Effector memory CD8-positive, alpha-beta T cell (primary cell): Measurements from ENCODE around the gene MSMO1.
A peak's percentile ranks its signal among the peaks of the same experiment; 100 is the strongest.
"Not testable (repeated sequence)": the region's sequence is repeated elsewhere in the genome, so short reads cannot be mapped to it uniquely, and the experiment has no call there.

Experiments used
- ATAC-seq: fragments of 150-1000 bp; cut with Tn5 transposase; replicated peaks from 2 replicates; pipeline ENCODE4 v1.10.0; 2021; ENCODE audit warnings: mild to moderate bottlenecking, moderate library complexity
- DNase-seq, 3 experiments: peaks; one replicate each; pipeline ENCODE4 v3.0.0; 2021
- H3K27ac Mint-ChIP-seq, 2 donors: one replicate each; pipeline ENCODE4 v1.8.0; 2022; ENCODE audit warnings: mild to moderate bottlenecking in 2 of 2, mixed read lengths in 2 of 2, moderate library complexity in 2 of 2
- H3K27me3 Mint-ChIP-seq, 2 donors: one replicate each; pipeline ENCODE4 v1.8.0; 2022; ENCODE audit warnings: mixed read lengths in 2 of 2
- H3K36me3 Mint-ChIP-seq: one replicate; pipeline ENCODE4 v1.8.0; 2022; ENCODE audit warnings: mild to moderate bottlenecking, moderate library complexity, mixed read lengths; ENCODE audit not compliant: insufficient read depth
- H3K4me1 Mint-ChIP-seq, 2 donors: one replicate each; pipeline ENCODE4 v1.8.0; 2022; ENCODE audit warnings: low read depth in 2 of 2, mixed read lengths in 2 of 2
- H3K4me3 Mint-ChIP-seq, 2 donors: one replicate each; pipeline ENCODE4 v1.8.0; 2022; ENCODE audit warnings: mild to moderate bottlenecking in 2 of 2, mixed read lengths in 2 of 2, moderate library complexity in 2 of 2
- H3K9me3 Mint-ChIP-seq, 2 donors: one replicate each; pipeline ENCODE4 v1.8.0; 2022; ENCODE audit warnings: mixed read lengths in 2 of 2

Gene MSMO1

GRCh38 chr4:165330071-165330470 is 2.6 kb downstream of the MSMO1 start:
- no peak overlapping the region for H3K4me3 Mint-ChIP-seq
- H3K36me3 Mint-ChIP-seq: peaks cover 11% of the 10 kb centered on the region
- DNase-seq: no peak
- H3K9me3 Mint-ChIP-seq: no peaks in the 10 kb centered on the region
- no peaks in the 10 kb centered on the region for H3K27me3 Mint-ChIP-seq
- no peak overlapping the region for H3K27ac Mint-ChIP-seq
- H3K4me1 Mint-ChIP-seq: peaks cover 29 to 33% of the 10 kb centered on the region in 2 donors
- no peak for ATAC-seq

- H3K27ac Mint-ChIP-seq: peak overlapping the region in 1 of 2 donors; percentile 5
- H3K4me3 Mint-ChIP-seq: no peak overlapping the region
These were observed 3.2 kb downstream of the MSMO1 start for GRCh38 chr4:165330666-165331065.

GRCh38 chr4:165331359-165331758 is 3.9 kb downstream of the MSMO1 start:
- H3K36me3 Mint-ChIP-seq: peaks cover 11% of the 10 kb centered on the region
- no peaks in the 10 kb centered on the region for H3K27me3 Mint-ChIP-seq
- H3K9me3 Mint-ChIP-seq: no peaks in the 10 kb centered on the region
- H3K4me3 Mint-ChIP-seq: no peak overlapping the region
- H3K4me1 Mint-ChIP-seq: peaks cover 21 to 32% of the 10 kb centered on the region in 2 donors
- ATAC-seq (no peak), DNase-seq (no peak)
- H3K27ac Mint-ChIP-seq: peak overlapping the region in 1 of 2 donors; percentile 5

More at GRCh38 chr4:165330666-165331065, 3.2 kb downstream of the MSMO1 start:
- ATAC-seq: no peak
- no peak for DNase-seq
- H3K27me3 Mint-ChIP-seq: no peaks in the 10 kb centered on the region
- H3K36me3 Mint-ChIP-seq: peaks cover 11% of the 10 kb centered on the region
- no peaks in the 10 kb centered on the region for H3K9me3 Mint-ChIP-seq
- peaks cover 27 to 34% of the 10 kb centered on the region in 2 donors for H3K4me1 Mint-ChIP-seq

- no peaks in the 10 kb centered on the region for H3K9me3 Mint-ChIP-seq
- peaks cover 11% of the 10 kb centered on the region for H3K36me3 Mint-ChIP-seq
- H3K4me1 Mint-ChIP-seq: peaks cover 21 to 32% of the 10 kb centered on the region in 2 donors
- ATAC-seq (no peak), DNase-seq (no peak)
- H3K27ac Mint-ChIP-seq: peak overlapping the region in 1 of 2 donors; percentile 76
- H3K27me3 Mint-ChIP-seq: no peaks in the 10 kb centered on the region
- H3K4me3 Mint-ChIP-seq: no peak overlapping the region
These were observed 4.4 kb downstream of the MSMO1 start for GRCh38 chr4:165331823-165332222.

- no peak overlapping the region for H3K4me3 Mint-ChIP-seq
- H3K27ac Mint-ChIP-seq: peak overlapping the region; percentile 11 to 76
These were observed 5.0 kb downstream of the MSMO1 start for GRCh38 chr4:165332502-165332901.

GRCh38 chr4:165335163-165335703 is 7.8 kb downstream of the MSMO1 start:
- Mint-ChIP-seq H3K27ac (peak overlapping the region in 1 of 2 donors; percentile 65), H3K36me3 (peaks cover 27% of the 10 kb centered on the region), H3K4me1 (peaks cover 21 to 37% of the 10 kb centered on the region in 2 donors), H3K4me3 (no peak overlapping the region), H3K9me3 (no peaks in the 10 kb centered on the region), H3K27me3 (no peaks in the 10 kb centered on the region)
- DNase-seq (no peak), ATAC-seq (no peak)

More at GRCh38 chr4:165332502-165332901, 5.0 kb downstream of the MSMO1 start:
- Mint-ChIP-seq H3K36me3 (peaks cover 11% of the 10 kb centered on the region), H3K27me3 (no peaks in the 10 kb centered on the region), H3K9me3 (no peaks in the 10 kb centered on the region), H3K4me1 (peaks cover 21 to 37% of the 10 kb centered on the region in 2 donors)
- no peak for ATAC-seq
- no peak for DNase-seq

- Mint-ChIP-seq H3K27me3 (no peaks in the 10 kb centered on the region), H3K36me3 (peaks cover 30% of the 10 kb centered on the region), H3K9me3 (no peaks in the 10 kb centered on the region), H3K27ac (no peak overlapping the region), H3K4me1 (peaks cover 10 to 24% of the 10 kb centered on the region in 2 donors), H3K4me3 (no peak overlapping the region)
- DNase-seq (no peak), ATAC-seq (no peak)
These were observed 9.3 kb downstream of the MSMO1 start for GRCh38 chr4:165336743-165337142.

GRCh38 chr4:165342340-165342739 is 14.9 kb downstream of the MSMO1 start:
- Mint-ChIP-seq H3K36me3 (peaks cover 40% of the 10 kb centered on the region), H3K27ac (peak overlapping the region in 1 of 2 donors; percentile 46)
- not testable (repeated sequence) for H3K4me1 Mint-ChIP-seq, ATAC-seq, H3K27me3 Mint-ChIP-seq, H3K4me3 Mint-ChIP-seq, H3K9me3 Mint-ChIP-seq, DNase-seq

GRCh38 chr4:165343353-165344191 is 16.1 kb downstream of the MSMO1 start:
- ATAC-seq (no peak), DNase-seq (no peak)
- Mint-ChIP-seq H3K27ac (no peak overlapping the region), H3K4me3 (no peak overlapping the region), H3K36me3 (peaks cover 39% of the 10 kb centered on the region), H3K27me3 (no peaks in the 10 kb centered on the region), H3K9me3 (no peaks in the 10 kb centered on the region), H3K4me1 (no peaks in the 10 kb centered on the region)

GRCh38 chr4:165345666-165346417 is 18.4 kb downstream of the MSMO1 start:
- no peak overlapping the region for H3K27ac Mint-ChIP-seq
- no peaks in the 10 kb centered on the region for H3K4me1 Mint-ChIP-seq
- H3K9me3 Mint-ChIP-seq: no peaks in the 10 kb centered on the region
- ATAC-seq (no peak), DNase-seq (no peak)
- H3K36me3 Mint-ChIP-seq: peaks cover 19% of the 10 kb centered on the region
- no peak overlapping the region for H3K4me3 Mint-ChIP-seq
- H3K27me3 Mint-ChIP-seq: peaks cover 5% of the 10 kb centered on the region in 2 donors

GRCh38 chr4:165347647-165348569 is 20.4 kb downstream of the MSMO1 start:
- peaks cover 22 to 24% of the 10 kb centered on the region in 2 donors for H3K27me3 Mint-ChIP-seq
- peaks cover 6% of the 10 kb centered on the region for H3K36me3 Mint-ChIP-seq
- no peak overlapping the region for H3K27ac Mint-ChIP-seq
- H3K4me3 Mint-ChIP-seq: no peak overlapping the region
- H3K9me3 Mint-ChIP-seq: no peaks in the 10 kb centered on the region
- DNase-seq: no peak
- no peak for ATAC-seq
- H3K4me1 Mint-ChIP-seq: no peaks in the 10 kb centered on the region

- no peak for ATAC-seq
- Mint-ChIP-seq H3K4me3 (no peak overlapping the region), H3K9me3 (no peaks in the 10 kb centered on the region)
These were observed 24.1 kb downstream of the MSMO1 start for GRCh38 chr4:165351359-165352130.

More at GRCh38 chr4:165351359-165352130, 24.1 kb downstream of the MSMO1 start:
- Mint-ChIP-seq H3K36me3 (no peaks in the 10 kb centered on the region), H3K4me1 (no peaks in the 10 kb centered on the region), H3K27me3 (peaks cover 25 to 39% of the 10 kb centered on the region in 2 donors), H3K27ac (no peak overlapping the region)
- DNase-seq: no peak
